ENCODE data around the gene RBPMS2.

Gene RBPMS2

GRCh38 chr15:64702816-64703631 lies 72.4 kb downstream of the RBPMS2 start:
- Histone ChIP-seq H4K20me1 (ENCODE audit: insufficient read depth, low read length) (peaks cover 16% of the 10 kb centered on the region), H3K79me2 (ENCODE audit: insufficient read depth, low read length) (peaks cover 50% of the 10 kb centered on the region), H3K36me3 (ENCODE audit: insufficient read depth, low read length) (peaks cover 9% of the 10 kb centered on the region; the same call in 1 of the 2 replicates), H3K4me3 (ENCODE audit: low read depth in 1 of 2, low read length in 2 of 2) (peak overlapping the region; percentile 73 to 79), H2AFZ (ENCODE audit: low read depth, low read length) (peak overlapping the region; percentile 79), H3K4me2 (ENCODE audit: insufficient read depth, low read length) (peak overlapping the region; percentile 65), H3K27me3 (ENCODE audit: insufficient read depth, low read length, poor library complexity) (no peaks in the 10 kb centered on the region), H3K27ac (ENCODE audit: low read length) (peak overlapping the region; percentile 80), H3K9ac (ENCODE audit: low read depth, low read length) (peak overlapping the region; percentile 81), H3K9me3 (ENCODE audit: insufficient read depth, low read length, severe bottlenecking) (no peaks in the 10 kb centered on the region), H3K4me1 (ENCODE audit: insufficient read depth, low read length) (peaks cover 43% of the 10 kb centered on the region)
- TF ChIP-seq CTCF (IDR thresholded peaks at IDR 0.05; ENCODE audit: borderline replicate concordance, extremely low read depth, low read length, poor library complexity, severe bottlenecking) (no peak), EZH2 (IDR thresholded peaks at IDR 0.05; ENCODE audit: borderline replicate concordance, low read depth, low read length, severe bottlenecking) (no peak)
- ATAC-seq (ENCODE audit: insufficient read depth, low read depth): peak; percentile 96
- DNase-seq: peak; percentile 96

GRCh38 chr15:64701482-64702184 lies 73.8 kb downstream of the RBPMS2 start:
- no peaks in the 10 kb centered on the region for H3K27me3 ChIP-seq (ENCODE audit: insufficient read depth, low read length, poor library complexity)
- H3K36me3 ChIP-seq (ENCODE audit: insufficient read depth, low read length): peaks cover 9% of the 10 kb centered on the region; the same call in 1 of the 2 replicates
- H3K9ac ChIP-seq (ENCODE audit: low read depth, low read length): peak overlapping the region; percentile 81; the same call in 1 of the 2 replicates
- peaks cover 60% of the 10 kb centered on the region for H3K79me2 ChIP-seq (ENCODE audit: insufficient read depth, low read length)
- peak overlapping the region; percentile 80 for H3K27ac ChIP-seq (ENCODE audit: low read length)
- peak overlapping the region; percentile 65 for H3K4me2 ChIP-seq (ENCODE audit: insufficient read depth, low read length)
- no peak overlapping the region for H2AFZ ChIP-seq (ENCODE audit: low read depth, low read length)
- H3K4me1 ChIP-seq (ENCODE audit: insufficient read depth, low read length): peaks cover 43% of the 10 kb centered on the region
- H4K20me1 ChIP-seq (ENCODE audit: insufficient read depth, low read length): peaks cover 18% of the 10 kb centered on the region
- peak overlapping the region; percentile 73 to 79; a peak in 3 of 4 replicates for H3K4me3 ChIP-seq (ENCODE audit: low read depth in 1 of 2, low read length in 2 of 2)
- TF ChIP-seq CTCF (IDR thresholded peaks at IDR 0.05; ENCODE audit: borderline replicate concordance, extremely low read depth, low read length, poor library complexity, severe bottlenecking) (no peak), EZH2 (IDR thresholded peaks at IDR 0.05; ENCODE audit: borderline replicate concordance, low read depth, low read length, severe bottlenecking) (no peak)
- ATAC-seq (ENCODE audit: insufficient read depth, low read depth) (no peak), DNase-seq (no peak)
- no peaks in the 10 kb centered on the region for H3K9me3 ChIP-seq (ENCODE audit: insufficient read depth, low read length, severe bottlenecking)

GRCh38 chr15:64701051-64701450 lies 74.3 kb downstream of the RBPMS2 start:
- no peaks in the 10 kb centered on the region for H3K27me3 ChIP-seq (ENCODE audit: insufficient read depth, low read length, poor library complexity)
- H4K20me1 ChIP-seq (ENCODE audit: insufficient read depth, low read length): peaks cover 21% of the 10 kb centered on the region
- H3K79me2 ChIP-seq (ENCODE audit: insufficient read depth, low read length): peaks cover 64% of the 10 kb centered on the region
- no peaks in the 10 kb centered on the region for H3K9me3 ChIP-seq (ENCODE audit: insufficient read depth, low read length, severe bottlenecking)
- H3K27ac ChIP-seq (ENCODE audit: low read length): peak overlapping the region; percentile 50
- H2AFZ ChIP-seq (ENCODE audit: low read depth, low read length): no peak overlapping the region
- peaks cover 43% of the 10 kb centered on the region for H3K4me1 ChIP-seq (ENCODE audit: insufficient read depth, low read length)
- TF ChIP-seq EZH2 (IDR thresholded peaks at IDR 0.05; ENCODE audit: borderline replicate concordance, low read depth, low read length, severe bottlenecking) (no peak), CTCF (IDR thresholded peaks at IDR 0.05; ENCODE audit: borderline replicate concordance, extremely low read depth, low read length, poor library complexity, severe bottlenecking) (no peak)
- peak overlapping the region in 1 of 2 experiments; percentile 73; a peak in 2 of 4 replicates for H3K4me3 ChIP-seq (ENCODE audit: low read depth in 1 of 2, low read length in 2 of 2)
- H3K36me3 ChIP-seq (ENCODE audit: insufficient read depth, low read length): peaks cover 10% of the 10 kb centered on the region
- peak overlapping the region; percentile 65 for H3K4me2 ChIP-seq (ENCODE audit: insufficient read depth, low read length)
- H3K9ac ChIP-seq (ENCODE audit: low read depth, low read length): peak overlapping the region; percentile 81; the same call in 1 of the 2 replicates
- no peak for DNase-seq
- ATAC-seq (ENCODE audit: insufficient read depth, low read depth): no peak

Data from DND-41 (cell line).